BLaER1 treated with 17β-estradiol and CSF1 and Interleukin-3, amounts not matched to agents 10 nM and 100 nM (cell line): ENCODE measurements around the gene VEPH1.

Experiments used
- H3K27ac ChIP-seq, 11 experiments: shearing (Covaris generic); formaldehyde crosslinking; 2 replicates each; pipeline ENCODE4 v1.8.1; 2022
- H3K27me3 ChIP-seq, 11 experiments: shearing (Covaris generic); formaldehyde crosslinking; 2 replicates each; pipeline ENCODE4 v1.8.1; 2022
- H3K36me3 ChIP-seq, 11 experiments: shearing (Covaris generic); formaldehyde crosslinking; 2 replicates each; pipeline ENCODE4 v1.8.1; 2022
- H3K4me1 ChIP-seq, 10 experiments: shearing (Covaris generic); formaldehyde crosslinking; 2 replicates each; pipeline ENCODE4 v1.8.1; 2022
- H3K4me2 ChIP-seq, 11 experiments: shearing (Covaris generic); formaldehyde crosslinking; 2 replicates each; pipeline ENCODE4 v1.8.1; 2022
- H3K4me3 ChIP-seq, 10 experiments: shearing (Covaris generic); formaldehyde crosslinking; 2 replicates each; pipeline ENCODE4 v1.8.1; 2022
- H3K9ac ChIP-seq, 11 experiments: shearing (Covaris generic); formaldehyde crosslinking; 2 replicates each; pipeline ENCODE4 v1.8.1; 2022
- H3K9me3 ChIP-seq, 11 experiments: shearing (Covaris generic); formaldehyde crosslinking; replicated peaks in 1 of 11; 2 replicates each; pipeline ENCODE4 v1.8.1; 2022
- H4K20me1 ChIP-seq, 11 experiments: shearing (Covaris generic); formaldehyde crosslinking; 2 replicates each; pipeline ENCODE4 v1.8.1; 2022
- Cebpa-rat ChIP-seq, 11 experiments: shearing (Covaris generic); IDR thresholded peaks; 2 replicates each; pipeline ENCODE4 v1.8.1; 2022

Gene VEPH1

GRCh38 chr3:157248590-157249422 is 254.4 kb downstream of the VEPH1 start:
- Histone ChIP-seq H3K4me2 (peak overlapping the region; percentile 8 to 83 (median 61)), H3K27ac (peak overlapping the region in 2 of 11 experiments; percentile 2 to 34; a peak in 3 of 22 replicates), H3K27me3 (no peaks in the 10 kb centered on the region), H3K36me3 (no peaks in the 10 kb centered on the region), H3K4me3 (no peak overlapping the region), H3K4me1 (peaks cover 10 to 41% (median 26%) of the 10 kb centered on the region in 10 experiments), H3K9me3 (no peaks in the 10 kb centered on the region), H4K20me1 (no peaks in the 10 kb centered on the region), H3K9ac (peak overlapping the region in 1 of 11 experiments; percentile 3; a peak in 1 of 22 replicates)
- no peak for TF ChIP-seq Cebpa-rat (IDR thresholded peaks at IDR 0.05)

GRCh38 chr3:157247391-157247790 is 255.8 kb downstream of the VEPH1 start:
- no peak overlapping the region for H3K4me3 ChIP-seq
- no peak for TF ChIP-seq Cebpa-rat (IDR thresholded peaks at IDR 0.05)
- H3K9me3 ChIP-seq: no peaks in the 10 kb centered on the region
- no peak overlapping the region for H3K9ac ChIP-seq
- no peaks in the 10 kb centered on the region for H4K20me1 ChIP-seq
- no peaks in the 10 kb centered on the region for H3K27me3 ChIP-seq
- peak overlapping the region in 1 of 11 experiments; percentile 6; a peak in 1 of 22 replicates for H3K27ac ChIP-seq
- H3K4me2 ChIP-seq: peak overlapping the region in 6 of 11 experiments; percentile 25 to 83 (median 68); a peak in 10 of 22 replicates
- H3K4me1 ChIP-seq: peaks cover 10 to 41% (median 26%) of the 10 kb centered on the region in 10 experiments
- no peaks in the 10 kb centered on the region for H3K36me3 ChIP-seq

GRCh38 chr3:157242836-157243235 is 260.4 kb downstream of the VEPH1 start:
- H3K36me3 ChIP-seq: peaks cover 0 to 3% (median 0%) of the 10 kb centered on the region in 11 experiments; a peak in 2 of 22 replicates
- H4K20me1 ChIP-seq: no peaks in the 10 kb centered on the region
- H3K9ac ChIP-seq: no peak overlapping the region
- H3K9me3 ChIP-seq: no peaks in the 10 kb centered on the region
- no peak overlapping the region for H3K4me2 ChIP-seq
- H3K4me3 ChIP-seq: no peak overlapping the region
- no peak for TF ChIP-seq Cebpa-rat (IDR thresholded peaks at IDR 0.05)
- H3K4me1 ChIP-seq: peaks cover 0 to 41% (median 10%) of the 10 kb centered on the region in 10 experiments; a peak in 12 of 20 replicates
- no peaks in the 10 kb centered on the region for H3K27me3 ChIP-seq
- H3K27ac ChIP-seq: no peak overlapping the region

GRCh38 chr3:157241599-157241998 is 261.6 kb downstream of the VEPH1 start:
- Histone ChIP-seq H3K4me1 (peaks cover 0 to 37% (median 0%) of the 10 kb centered on the region in 10 experiments; a peak in 6 of 20 replicates), H3K4me3 (no peak overlapping the region), H3K36me3 (peaks cover 0 to 3% (median 0%) of the 10 kb centered on the region in 11 experiments; a peak in 2 of 22 replicates), H4K20me1 (no peaks in the 10 kb centered on the region), H3K27ac (no peak overlapping the region), H3K27me3 (no peaks in the 10 kb centered on the region), H3K9ac (no peak overlapping the region), H3K9me3 (no peaks in the 10 kb centered on the region), H3K4me2 (no peak overlapping the region)
- no peak for TF ChIP-seq Cebpa-rat (IDR thresholded peaks at IDR 0.05)

- Histone ChIP-seq H3K4me2 (peak overlapping the region in 2 of 11 experiments; percentile 12 to 18; a peak in 3 of 22 replicates), H3K9ac (no peak overlapping the region), H3K27me3 (no peaks in the 10 kb centered on the region), H3K36me3 (peaks cover 0 to 3% (median 0%) of the 10 kb centered on the region in 11 experiments; a peak in 2 of 22 replicates), H3K27ac (no peak overlapping the region), H3K4me3 (no peak overlapping the region), H3K9me3 (no peaks in the 10 kb centered on the region), H3K4me1 (peaks cover 0 to 36% (median 0%) of the 10 kb centered on the region in 10 experiments; a peak in 6 of 20 replicates), H4K20me1 (no peaks in the 10 kb centered on the region)
- TF ChIP-seq Cebpa-rat (IDR thresholded peaks at IDR 0.05): no peak
Measured at GRCh38 chr3:157240408-157240807, 262.8 kb downstream of the VEPH1 start.

- no peaks in the 10 kb centered on the region for H3K9me3 ChIP-seq
- TF ChIP-seq Cebpa-rat (IDR thresholded peaks at IDR 0.05): no peak
- no peaks in the 10 kb centered on the region for H3K27me3 ChIP-seq
- peaks cover 0 to 3% (median 0%) of the 10 kb centered on the region in 11 experiments; a peak in 2 of 22 replicates for H3K36me3 ChIP-seq
- H3K4me3 ChIP-seq: no peak overlapping the region
- peaks cover 0 to 36% (median 0%) of the 10 kb centered on the region in 10 experiments; a peak in 6 of 20 replicates for H3K4me1 ChIP-seq
- no peaks in the 10 kb centered on the region for H4K20me1 ChIP-seq
- no peak overlapping the region for H3K27ac ChIP-seq
- peak overlapping the region in 2 of 11 experiments; percentile 18 to 36; a peak in 4 of 22 replicates for H3K4me2 ChIP-seq
- H3K9ac ChIP-seq: no peak overlapping the region
Measured at GRCh38 chr3:157239082-157239704, 264.0 kb downstream of the VEPH1 start.

- Histone ChIP-seq H4K20me1 (no peaks in the 10 kb centered on the region), H3K27ac (no peak overlapping the region), H3K36me3 (peaks cover 0 to 3% (median 0%) of the 10 kb centered on the region in 11 experiments; a peak in 2 of 22 replicates), H3K27me3 (no peaks in the 10 kb centered on the region), H3K9me3 (no peaks in the 10 kb centered on the region), H3K4me1 (peaks cover 0 to 36% (median 0%) of the 10 kb centered on the region in 10 experiments; a peak in 6 of 20 replicates), H3K4me2 (peak overlapping the region in 1 of 11 experiments; percentile 18; a peak in 1 of 22 replicates), H3K9ac (no peak overlapping the region), H3K4me3 (no peak overlapping the region)
- TF ChIP-seq Cebpa-rat (IDR thresholded peaks at IDR 0.05): no peak
Measured at GRCh38 chr3:157238457-157238856, 264.8 kb downstream of the VEPH1 start.

- Histone ChIP-seq H3K9me3 (no peaks in the 10 kb centered on the region), H3K4me3 (no peak overlapping the region), H3K27me3 (no peaks in the 10 kb centered on the region), H4K20me1 (no peaks in the 10 kb centered on the region), H3K36me3 (peaks cover 0 to 3% (median 0%) of the 10 kb centered on the region in 11 experiments; a peak in 2 of 22 replicates), H3K4me1 (peaks cover 0 to 36% (median 0%) of the 10 kb centered on the region in 10 experiments; a peak in 6 of 20 replicates), H3K9ac (no peak overlapping the region), H3K4me2 (peak overlapping the region in 2 of 11 experiments; percentile 43 to 48; a peak in 3 of 22 replicates), H3K27ac (no peak overlapping the region)
- TF ChIP-seq Cebpa-rat (IDR thresholded peaks at IDR 0.05): no peak
Measured at GRCh38 chr3:157237886-157238285, 265.3 kb downstream of the VEPH1 start.

GRCh38 chr3:157235291-157235690 is 267.9 kb downstream of the VEPH1 start:
- H3K27ac ChIP-seq: no peak overlapping the region
- peaks cover 0 to 3% (median 0%) of the 10 kb centered on the region in 11 experiments; a peak in 1 of 22 replicates for H3K36me3 ChIP-seq
- H3K9me3 ChIP-seq: no peaks in the 10 kb centered on the region
- no peaks in the 10 kb centered on the region for H3K27me3 ChIP-seq
- H3K9ac ChIP-seq: no peak overlapping the region
- no peak overlapping the region for H3K4me2 ChIP-seq
- no peak for TF ChIP-seq Cebpa-rat (IDR thresholded peaks at IDR 0.05)
- no peak overlapping the region for H3K4me3 ChIP-seq
- H3K4me1 ChIP-seq: peaks cover 0 to 29% (median 0%) of the 10 kb centered on the region in 10 experiments; a peak in 6 of 20 replicates
- H4K20me1 ChIP-seq: no peaks in the 10 kb centered on the region
